CMK (cell line): ENCODE results near the gene CYB5B.
A peak's percentile ranks its signal among the peaks of the same experiment; 100 is the strongest.

ENCODE experiments used
- DNase-seq: peaks from one replicate; pipeline ENCODE4 v3.0.0-alpha.2; 2010; ENCODE audit warnings: low read depth

Gene CYB5B

DNA sequence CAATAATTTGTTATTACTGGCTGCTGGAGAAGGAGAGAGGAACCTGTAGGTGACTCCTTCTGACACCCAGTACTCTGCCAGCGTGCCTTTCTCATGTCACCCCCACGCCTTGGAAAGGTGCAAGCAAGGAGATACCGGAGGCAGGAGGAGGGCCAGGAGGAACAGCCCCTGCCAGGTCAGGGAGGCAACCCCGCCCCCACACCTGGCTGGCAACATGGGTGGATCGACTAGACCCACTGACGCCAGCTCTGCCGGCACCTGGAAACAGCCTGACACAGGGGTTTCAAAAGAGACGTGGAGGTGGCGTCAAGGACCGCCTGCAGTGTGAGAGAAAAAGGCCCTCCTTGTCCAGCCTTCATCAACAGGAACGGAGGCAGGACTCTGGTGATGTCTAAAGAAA, 62.3 kb downstream of the CYB5B start:
- no peak for DNase-seq

DNA sequence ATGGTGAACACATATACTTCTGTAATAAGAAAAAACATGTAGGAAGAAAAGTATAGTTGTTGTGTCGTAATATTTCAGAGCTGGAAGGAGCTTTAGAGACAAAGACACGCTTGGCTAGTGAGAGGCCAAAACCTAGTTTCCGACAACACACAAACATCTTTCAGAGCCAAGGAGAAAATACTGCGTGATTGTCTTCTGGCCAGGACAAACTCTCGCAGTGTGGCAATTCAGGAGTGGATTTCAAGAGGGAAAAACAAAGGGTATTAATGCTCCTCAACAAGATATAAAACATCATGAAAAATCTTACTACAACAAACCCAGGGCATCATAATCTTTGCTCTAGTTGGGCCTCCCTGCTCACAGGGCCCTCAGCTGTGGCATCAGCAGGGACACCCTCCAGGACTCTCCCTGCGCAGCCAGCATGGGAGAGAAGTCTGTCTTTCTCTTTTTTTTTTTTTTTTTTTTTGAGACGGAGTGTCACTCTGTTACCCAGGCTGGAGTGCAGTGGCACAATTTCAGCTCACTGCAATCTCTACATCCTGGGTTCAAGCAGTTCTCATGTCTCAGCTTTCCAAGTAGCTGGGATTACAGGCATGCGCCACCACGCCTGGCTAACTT, 66.4 kb downstream of the CYB5B start:
- DNase-seq, result no peak

DNA sequence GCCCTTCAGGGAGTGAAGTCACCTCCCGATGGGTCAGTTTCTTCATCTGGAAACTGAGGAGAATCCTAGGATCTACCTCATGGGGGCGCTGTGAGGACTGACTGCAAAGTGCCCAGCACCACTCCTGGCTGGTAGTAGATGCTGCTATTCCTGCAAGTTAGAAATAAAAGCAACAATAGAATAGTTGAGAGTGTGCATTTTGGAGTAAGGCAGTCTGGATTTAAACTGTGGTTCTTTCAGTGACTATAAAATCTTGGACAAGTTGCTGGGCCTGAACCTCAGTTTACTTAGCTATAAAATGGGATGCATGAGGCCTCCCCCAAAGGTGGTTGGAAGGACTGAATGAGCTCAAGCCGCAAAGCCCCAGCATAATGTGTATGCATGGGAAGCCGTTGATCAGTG, 70.6 kb downstream of the CYB5B start:
- DNase-seq, result no peak

DNA sequence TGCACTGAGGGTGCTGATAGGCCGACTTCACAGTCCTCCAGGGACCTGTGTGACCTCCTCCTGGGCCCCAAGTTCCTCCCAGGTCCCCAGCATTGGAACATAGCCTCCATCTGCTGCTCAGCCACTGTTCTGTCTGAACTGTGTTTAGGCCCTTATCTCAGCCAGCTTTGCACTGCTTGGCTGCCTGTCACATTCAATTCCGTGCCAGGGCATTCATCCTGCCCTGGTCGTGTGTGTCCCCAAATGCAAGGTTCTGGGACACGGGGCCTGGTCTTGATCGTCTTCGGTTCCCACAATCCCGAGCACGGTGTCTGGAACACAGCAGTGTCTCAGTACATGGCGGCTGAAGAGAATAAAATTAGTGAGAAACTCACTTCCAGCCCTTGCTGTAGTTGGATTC, 71.4 kb downstream of the CYB5B start:
- no peak for DNase-seq

DNA sequence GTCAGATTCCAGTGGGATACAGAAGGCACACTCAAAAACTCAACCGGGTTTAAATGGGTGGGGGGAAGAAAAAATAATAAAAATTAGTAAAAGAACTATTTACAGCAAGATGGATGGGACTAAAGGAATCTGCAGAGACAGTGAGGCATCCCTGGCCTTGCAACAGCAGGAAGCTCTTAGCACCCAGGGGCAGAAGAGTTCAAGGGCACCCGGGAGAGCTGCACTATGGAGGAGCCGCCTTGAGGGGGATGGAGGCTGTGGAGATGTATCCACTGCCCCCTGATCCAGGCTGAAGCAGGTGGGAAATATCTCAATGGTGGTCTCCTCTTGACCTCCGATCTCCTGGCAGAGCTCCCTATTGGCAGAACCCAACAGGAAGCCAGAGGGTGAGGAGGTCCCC, 72.0 kb downstream of the CYB5B start:
- no peak for DNase-seq

DNA sequence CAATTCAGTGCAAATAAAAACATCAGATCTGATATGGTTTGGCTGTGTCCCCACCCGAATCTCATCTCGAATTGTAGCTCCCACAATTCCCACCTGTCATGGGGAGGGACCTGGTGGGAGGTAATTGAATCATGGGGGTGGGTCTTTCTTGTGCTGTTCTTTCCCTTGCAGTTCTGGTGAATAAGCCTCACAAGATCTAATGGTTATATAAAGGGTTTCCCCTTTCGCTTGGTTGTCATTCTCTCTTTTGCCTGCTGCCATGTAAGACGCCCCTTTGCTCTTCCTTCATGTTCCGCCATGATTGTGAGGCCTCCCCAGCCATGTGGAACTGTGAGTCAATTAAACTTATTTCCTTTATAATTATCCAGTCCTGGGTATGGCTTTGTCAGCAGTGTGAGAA, 72.5 kb downstream of the CYB5B start:
- no peak for DNase-seq

DNA sequence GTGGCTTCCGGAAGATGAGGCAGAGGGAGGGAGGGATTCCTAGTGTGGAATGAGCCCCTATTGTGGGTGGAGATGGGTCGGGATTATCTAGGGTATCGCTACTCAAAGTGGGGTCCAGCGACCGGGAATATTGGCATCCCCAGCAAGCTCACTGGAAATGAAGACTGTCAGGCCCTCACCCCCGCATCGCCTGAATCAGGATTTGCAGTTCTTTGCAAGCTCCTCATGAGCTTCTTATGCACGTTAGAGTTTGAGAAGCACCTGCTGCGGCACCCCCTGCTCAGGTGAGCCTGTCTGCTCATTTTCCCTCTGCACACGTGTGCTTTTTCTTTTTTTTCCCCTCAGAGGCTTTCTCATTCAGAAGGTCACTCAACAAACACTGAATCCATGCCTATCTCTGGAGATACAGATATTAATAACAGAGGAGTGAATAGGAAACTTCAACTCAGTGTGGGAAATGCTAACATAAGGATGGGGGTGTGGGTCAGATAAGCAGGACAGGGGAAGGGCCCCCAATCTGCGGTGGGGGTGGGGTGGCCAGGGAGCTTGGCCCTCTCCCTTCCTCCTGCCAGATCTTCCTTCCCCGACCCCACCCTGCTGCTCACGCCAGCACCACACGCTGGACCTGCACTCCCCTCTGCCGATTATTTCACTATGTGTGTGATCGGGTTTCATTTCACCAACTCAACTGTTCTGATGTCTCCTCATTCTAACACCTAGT, 73.6 kb downstream of the CYB5B start:
- peak; percentile 71 for DNase-seq

DNA sequence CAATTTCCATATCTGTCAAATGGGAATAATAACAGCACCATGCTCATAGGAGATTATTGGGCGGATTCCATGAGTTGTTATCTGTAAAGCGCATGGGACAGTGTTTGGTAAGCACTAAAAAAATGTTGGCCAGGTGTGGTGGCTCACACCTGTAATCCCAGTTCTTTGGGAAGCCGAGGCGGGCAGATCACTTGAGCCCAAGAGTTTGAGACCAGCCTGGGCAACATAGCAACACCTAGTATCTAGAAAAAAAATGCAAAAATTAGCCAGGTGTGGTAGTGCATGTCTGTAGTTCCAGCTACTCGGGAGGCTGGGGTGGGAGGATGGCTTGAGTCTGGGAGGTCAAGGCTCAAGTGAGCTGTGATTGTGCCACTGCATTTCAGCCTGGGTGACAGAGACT, 74.5 kb downstream of the CYB5B start:
- DNase-seq, result no peak

DNA sequence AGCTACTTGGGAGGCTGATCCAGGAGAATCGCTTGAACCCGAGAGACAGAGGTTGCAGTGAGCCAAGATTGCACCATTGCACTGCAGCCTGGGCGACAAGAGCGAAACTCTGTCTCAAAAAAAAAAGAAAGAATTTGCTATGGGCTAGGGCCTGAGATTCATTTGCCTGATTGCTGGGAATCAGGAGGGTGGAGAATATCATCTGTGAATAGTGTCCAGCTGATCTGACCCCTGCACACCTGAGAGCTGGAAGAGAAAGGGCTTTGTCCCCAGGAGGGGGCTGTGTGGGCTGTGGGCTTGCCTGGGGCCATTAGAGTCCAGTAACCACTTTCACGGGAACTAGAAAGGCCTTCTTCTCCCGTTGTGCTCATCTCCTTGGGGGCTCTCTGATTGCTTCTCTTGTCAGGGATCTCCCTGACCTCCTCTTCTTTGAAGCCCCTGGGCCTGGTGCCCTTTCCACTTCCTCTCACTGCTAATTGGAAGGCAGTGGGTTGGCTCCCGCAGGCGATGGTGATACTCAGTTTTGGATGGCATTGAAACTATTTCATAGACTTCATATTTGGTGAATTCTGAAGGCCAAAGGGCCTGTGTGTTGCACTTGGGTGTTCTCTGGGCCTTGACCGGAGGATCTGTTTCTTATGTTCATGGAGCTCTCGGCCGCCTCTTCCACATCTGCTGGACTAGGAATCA, 75.3 kb downstream of the CYB5B start:
- no peak for DNase-seq

DNA sequence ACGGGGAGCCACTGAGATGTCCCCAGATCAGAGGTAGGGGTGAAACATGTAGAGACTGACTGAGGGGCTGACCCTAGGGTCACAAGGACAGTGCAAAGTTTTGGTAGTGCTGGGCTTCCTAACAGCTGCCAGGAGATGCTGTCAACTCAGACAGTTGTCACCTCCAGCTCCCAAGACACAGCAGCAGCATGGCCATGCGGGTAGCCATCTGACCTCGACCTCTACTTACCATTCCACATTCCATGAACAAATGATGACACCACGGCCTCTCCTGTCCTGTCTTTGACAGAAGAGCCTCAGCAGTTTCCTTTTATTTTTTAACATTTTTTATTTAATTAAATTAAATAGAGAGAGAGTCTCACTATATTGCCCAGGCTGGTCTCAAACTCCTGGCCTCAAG, 76.1 kb downstream of the CYB5B start:
- DNase-seq, result no peak

DNA sequence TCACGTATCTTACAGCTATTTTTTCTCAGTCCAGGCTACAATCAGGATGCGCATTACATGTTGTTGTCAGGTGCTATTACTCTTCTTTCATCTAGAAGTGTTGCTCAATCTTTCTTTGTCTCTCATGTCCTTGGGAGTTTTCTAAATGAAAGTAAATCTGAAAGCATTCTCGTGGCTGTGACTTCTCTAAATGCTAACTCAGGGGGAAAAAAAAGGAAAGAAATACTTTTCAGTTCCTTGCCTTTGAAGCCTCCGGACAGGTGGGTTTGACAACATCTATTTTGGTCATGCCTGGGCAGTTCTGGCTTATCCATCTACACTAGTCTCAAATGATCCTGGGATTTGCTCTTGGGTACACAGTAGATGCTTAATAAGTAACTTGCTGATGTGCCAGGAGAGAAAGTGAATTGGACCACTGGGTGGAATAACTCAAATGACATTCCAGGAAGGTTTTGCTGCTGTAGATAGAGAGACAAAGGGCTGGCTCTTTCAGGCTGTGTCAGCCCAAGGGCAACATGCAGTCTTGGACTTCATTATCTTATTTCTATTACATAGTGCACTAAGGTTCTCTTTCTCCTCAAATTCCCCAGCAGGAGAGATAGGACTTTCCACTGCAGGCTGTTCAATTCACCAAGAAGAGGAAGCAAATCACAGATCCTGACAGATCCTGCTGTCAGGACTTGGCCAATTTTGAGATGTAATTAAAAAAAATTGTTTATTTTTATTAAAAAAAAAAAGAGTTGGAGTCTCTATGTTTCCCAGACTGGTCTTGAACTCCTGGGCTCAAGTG, 77.7 kb downstream of the CYB5B start:
- no peak for DNase-seq

DNA sequence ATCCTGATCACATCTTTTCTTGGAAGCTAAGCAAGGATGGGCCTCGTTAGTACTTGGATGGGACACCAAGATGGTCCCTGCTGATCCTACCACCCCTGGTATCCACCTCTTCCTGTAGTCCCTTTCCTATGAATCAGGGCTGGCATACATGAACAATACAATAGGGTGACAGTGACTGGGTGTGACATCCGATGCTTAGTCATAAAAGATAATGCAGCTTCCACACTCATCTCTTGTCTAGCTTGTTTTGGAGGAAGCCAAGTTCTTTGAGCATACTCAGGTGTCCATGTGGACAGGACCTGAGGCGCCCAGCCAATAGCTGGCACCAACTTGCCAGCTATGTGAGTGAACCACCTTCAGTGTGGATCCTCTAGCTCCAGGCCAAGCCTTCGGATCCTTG, 78.8 kb downstream of the CYB5B start:
- DNase-seq, result no peak

DNA sequence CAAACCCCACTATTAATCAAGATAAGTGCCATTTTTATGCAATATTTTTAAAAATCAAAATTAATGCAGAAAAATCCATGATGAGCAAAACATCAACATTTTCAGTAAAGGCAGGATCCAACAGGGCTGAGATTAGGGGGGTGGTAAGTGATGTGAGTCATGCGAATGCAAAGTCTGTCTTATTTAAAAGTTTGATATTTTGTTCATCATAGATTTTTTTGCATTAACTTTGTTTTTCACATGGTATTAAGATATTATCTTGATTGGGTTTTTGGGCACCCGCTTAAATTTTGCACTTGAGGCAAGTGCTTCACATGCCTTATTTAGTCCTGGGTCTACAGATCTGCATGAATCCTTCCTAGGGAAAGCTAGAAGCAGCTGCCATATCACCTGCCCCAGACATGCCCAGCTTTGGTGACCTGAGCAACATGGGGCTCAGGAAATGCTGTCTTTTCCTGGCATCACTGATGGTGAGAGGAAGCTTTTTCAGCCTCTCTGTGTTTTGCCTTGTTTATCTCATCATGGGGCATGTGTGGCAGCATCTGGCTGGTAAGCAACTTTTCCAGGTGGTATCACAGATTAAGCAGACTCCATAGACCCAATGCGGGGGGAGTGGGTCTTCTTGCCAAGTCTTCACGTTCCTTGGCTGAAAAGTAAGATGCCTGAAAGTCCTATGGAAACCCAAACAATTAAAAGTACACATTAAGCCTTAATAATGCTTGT, 83.8 kb downstream of the CYB5B start:
- DNase-seq, result no peak

DNA sequence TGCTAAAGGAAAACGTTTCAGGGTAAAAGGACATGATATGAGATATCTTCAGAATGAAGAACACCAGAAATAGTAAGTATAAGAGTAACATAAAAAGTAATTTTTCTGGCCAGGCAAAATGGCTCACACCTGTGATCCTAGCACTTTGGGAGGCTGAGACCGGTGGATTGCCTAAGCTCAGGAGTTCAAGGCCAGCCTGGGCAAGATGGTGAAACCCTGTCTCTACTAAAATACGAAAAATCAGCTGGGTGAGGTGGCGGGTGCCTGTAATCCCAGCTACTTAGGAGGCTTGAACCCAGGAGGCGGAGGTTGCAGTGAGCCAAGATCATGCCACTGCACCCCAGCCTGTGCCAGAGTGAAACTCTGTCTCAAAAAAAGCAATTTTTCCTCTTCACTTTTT, 84.7 kb downstream of the CYB5B start:
- no peak for DNase-seq

DNA sequence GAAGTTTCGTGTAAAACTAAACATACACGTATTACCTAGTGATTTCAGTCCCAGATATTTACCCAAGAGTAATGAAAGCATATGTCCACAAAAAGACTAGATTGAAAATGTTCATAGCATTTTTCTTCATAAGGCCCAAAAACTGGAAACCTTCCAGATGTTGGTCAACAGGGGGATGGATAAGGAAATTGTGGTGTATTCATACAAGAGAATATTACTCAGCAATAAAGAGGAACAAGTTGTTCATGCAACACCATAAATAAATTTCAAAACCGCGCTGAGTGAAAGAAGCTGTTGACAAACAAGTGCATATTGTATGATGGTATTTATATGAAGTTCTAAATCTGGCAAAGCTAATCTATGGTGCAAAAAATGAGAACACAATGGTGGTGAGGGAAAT, 87.2 kb downstream of the CYB5B start:
- DNase-seq, result no peak

DNA sequence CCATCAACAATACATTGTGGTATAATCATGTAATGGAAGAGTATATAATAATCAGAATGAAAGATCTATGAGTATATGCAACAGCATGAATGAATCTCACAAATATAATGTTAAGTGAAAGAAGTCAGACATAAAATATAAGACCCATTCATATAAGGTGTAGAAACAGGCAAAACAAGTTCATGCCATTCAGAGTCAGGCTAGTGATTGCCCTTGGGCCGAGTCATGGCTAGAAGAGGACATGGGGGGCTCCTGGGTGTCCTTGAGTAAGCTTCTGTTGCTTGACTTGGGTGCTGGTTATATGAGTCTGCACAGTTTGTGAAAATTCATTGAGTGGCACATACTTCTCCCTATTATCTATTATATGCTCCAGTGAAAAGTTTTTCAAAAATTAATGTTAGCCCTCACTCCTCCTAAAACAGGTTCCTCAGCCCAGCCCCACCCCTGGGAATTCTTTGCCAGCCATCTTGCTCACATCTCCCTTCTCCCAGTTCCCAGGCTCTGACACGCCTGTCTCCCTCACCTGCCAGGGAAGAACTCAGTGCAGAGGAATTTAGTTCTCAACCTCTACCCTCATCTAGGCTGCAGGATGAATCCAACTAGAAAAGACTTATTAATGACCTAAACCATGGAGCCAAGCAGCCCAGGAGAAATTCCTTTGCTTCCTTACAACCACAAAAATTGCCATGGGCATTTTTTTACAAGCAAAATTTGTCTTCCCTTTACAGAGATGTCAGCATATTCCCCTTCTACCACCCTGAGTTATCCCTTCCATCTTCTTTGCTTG, 89.0 kb downstream of the CYB5B start:
- no peak for DNase-seq

DNA sequence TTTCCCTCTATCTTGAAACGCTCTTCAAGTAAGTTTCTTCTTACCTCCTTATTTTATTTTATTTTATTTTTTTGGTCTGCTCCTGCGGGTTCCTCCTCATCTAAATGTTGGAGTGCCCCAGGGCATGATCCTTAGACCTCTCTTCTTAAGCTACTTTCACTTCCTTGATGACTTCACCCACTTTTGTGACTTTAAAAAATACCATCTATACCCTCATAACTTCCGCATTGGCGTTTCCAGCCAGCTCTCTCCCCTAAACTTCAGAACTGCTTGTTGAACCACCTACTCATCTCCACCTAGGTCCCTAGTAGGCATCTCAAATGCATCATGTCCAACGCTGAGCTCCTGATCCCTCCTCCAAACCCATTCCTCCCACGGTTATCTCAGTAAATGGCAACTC, 89.9 kb downstream of the CYB5B start:
- DNase-seq, result no peak
